ENCODE data around the gene CLDN20.
"Not testable (repeated sequence)": the region's sequence is repeated elsewhere in the genome, so short reads cannot be mapped to it uniquely, and the experiment has no call there.

The CLDN20 gene

GRCh38 chr6:155311583-155311982 lies 47.8 kb downstream of the CLDN20 start:
- no peak for DNase-seq (ENCODE audit: low spot score)

GRCh38 chr6:155312950-155313349 lies 49.1 kb downstream of the CLDN20 start:
- DNase-seq (ENCODE audit: low spot score) = not testable (repeated sequence)

GRCh38 chr6:155313602-155314091 lies 49.8 kb downstream of the CLDN20 start:
- DNase-seq (ENCODE audit: low spot score) = no peak

- DNase-seq (ENCODE audit: low spot score) = peak; percentile 99
These were observed 50.4 kb downstream of the CLDN20 start, which contains the start of gene TFB1M for GRCh38 chr6:155314092-155314772. TFB1M (minus strand) TSS chr6:155314484; CDS start chr6:155314428, 56 bp downstream.

GRCh38 chr6:155314773-155315515 lies 51.1 kb downstream of the CLDN20 start:
- DNase-seq (ENCODE audit: low spot score) = no peak

- no peak for DNase-seq (ENCODE audit: low spot score)
These were observed 51.7 kb downstream of the CLDN20 start for GRCh38 chr6:155315516-155315871.

- DNase-seq (ENCODE audit: low spot score) = no peak
These were observed 52.6 kb downstream of the CLDN20 start for GRCh38 chr6:155316419-155316818.

GRCh38 chr6:155317186-155317585 lies 53.4 kb downstream of the CLDN20 start:
- no peak for DNase-seq (ENCODE audit: low spot score)

- no peak for DNase-seq (ENCODE audit: low spot score)
These were observed 56.1 kb downstream of the CLDN20 start for GRCh38 chr6:155319902-155320301.

GRCh38 chr6:155324172-155324571 lies 60.4 kb downstream of the CLDN20 start:
- no peak for DNase-seq (ENCODE audit: low spot score)

GRCh38 chr6:155324993-155325392 lies 61.2 kb downstream of the CLDN20 start:
- DNase-seq (ENCODE audit: low spot score) = no peak

GRCh38 chr6:155325700-155326516 lies 62.1 kb downstream of the CLDN20 start:
- DNase-seq (ENCODE audit: low spot score) = no peak
